DOHH2 (cell line): ENCODE measurements around the gene EFCAB7.

Experiments
- CTCF ChIP-seq: fragments of 200-600 bp; sonication (generic); IDR thresholded peaks from one replicate; pipeline ENCODE4 v1.5.1; 2014; ENCODE audit warnings: antibody characterized with exemption, mild to moderate bottlenecking, low read depth, low read length; ENCODE audit not compliant: poor library complexity, severe bottlenecking
- EZH2phosphoT487 ChIP-seq: fragments of 200-600 bp; sonication (generic); IDR thresholded peaks from 2 replicates; pipeline ENCODE4 v1.6.1; 2017; ENCODE audit warnings: borderline replicate concordance, mild to moderate bottlenecking, antibody characterized with exemption, low read length, moderate library complexity, mixed read lengths

GRCh38 chr1:63619558-63619957, 96.2 kb downstream of the EFCAB7 start:
- TF ChIP-seq CTCF = no peak
- TF ChIP-seq EZH2phosphoT487 = no peak
